ENCODE results near the gene UPF1.

Gene UPF1

DNA sequence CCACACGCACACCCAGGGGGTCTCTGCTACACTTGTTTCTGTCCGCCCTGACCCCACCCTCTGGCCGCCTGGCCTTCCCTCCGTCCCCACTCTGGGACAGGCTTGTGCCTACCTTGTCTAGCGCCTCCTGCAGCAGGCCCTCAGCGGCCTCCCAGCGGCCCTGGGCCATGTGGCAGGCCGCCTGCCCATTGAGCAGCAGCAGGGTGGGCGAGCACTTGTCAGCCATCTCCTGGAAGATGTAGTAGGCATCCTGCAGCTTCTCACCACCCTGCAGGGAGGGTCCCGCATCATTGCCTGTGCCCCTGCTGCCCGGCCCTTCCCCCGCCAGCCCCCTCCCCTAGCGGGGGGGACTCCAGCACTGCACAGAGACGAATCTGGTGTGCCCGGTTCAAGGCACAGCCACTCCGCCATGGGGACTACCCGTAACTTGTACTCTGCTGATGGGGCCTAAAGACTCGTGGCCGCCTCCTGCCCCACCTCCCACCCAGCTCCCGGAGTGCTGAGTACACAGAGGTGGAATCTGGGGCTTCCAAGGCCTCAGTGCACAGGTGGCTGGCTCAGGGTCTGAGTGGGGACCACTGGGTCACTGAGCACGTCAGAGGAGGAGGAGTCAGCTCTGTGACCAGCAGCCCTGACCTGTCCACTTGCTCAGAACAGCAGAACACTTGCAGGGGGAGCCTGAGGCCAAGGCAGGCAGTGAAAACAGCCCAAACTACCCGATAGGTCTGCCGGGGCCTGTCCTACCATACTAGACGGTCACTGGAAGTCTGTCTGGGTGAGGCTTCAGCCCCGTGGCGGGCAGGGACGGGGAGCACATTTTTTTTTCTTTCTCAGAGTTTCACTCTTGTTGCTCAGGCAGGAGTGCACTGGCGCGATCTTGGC lies 71.6 kb downstream of the UPF1 start:
- TF ChIP-seq, protein P1, sequence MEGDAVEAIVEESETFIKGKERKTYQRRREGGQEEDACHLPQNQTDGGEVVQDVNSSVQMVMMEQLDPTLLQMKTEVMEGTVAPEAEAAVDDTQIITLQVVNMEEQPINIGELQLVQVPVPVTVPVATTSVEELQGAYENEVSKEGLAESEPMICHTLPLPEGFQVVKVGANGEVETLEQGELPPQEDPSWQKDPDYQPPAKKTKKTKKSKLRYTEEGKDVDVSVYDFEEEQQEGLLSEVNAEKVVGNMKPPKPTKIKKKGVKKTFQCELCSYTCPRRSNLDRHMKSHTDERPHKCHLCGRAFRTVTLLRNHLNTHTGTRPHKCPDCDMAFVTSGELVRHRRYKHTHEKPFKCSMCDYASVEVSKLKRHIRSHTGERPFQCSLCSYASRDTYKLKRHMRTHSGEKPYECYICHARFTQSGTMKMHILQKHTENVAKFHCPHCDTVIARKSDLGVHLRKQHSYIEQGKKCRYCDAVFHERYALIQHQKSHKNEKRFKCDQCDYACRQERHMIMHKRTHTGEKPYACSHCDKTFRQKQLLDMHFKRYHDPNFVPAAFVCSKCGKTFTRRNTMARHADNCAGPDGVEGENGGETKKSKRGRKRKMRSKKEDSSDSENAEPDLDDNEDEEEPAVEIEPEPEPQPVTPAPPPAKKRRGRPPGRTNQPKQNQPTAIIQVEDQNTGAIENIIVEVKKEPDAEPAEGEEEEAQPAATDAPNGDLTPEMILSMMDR (IDR thresholded peaks at IDR 0.05; ENCODE audit: unreplicated experiment in 3 of 3) = no peak
- Mint-ChIP-seq H3K27ac (no peak overlapping the region), H3K4me3 (no peak overlapping the region), H3K27me3 (ENCODE audit: low read depth) (no peaks in the 10 kb centered on the region), H3K4me1 (no peaks in the 10 kb centered on the region), H3K9me3 (no peaks in the 10 kb centered on the region), H3K36me3 (ENCODE audit: low read depth) (peaks cover 9% of the 10 kb centered on the region)

DNA sequence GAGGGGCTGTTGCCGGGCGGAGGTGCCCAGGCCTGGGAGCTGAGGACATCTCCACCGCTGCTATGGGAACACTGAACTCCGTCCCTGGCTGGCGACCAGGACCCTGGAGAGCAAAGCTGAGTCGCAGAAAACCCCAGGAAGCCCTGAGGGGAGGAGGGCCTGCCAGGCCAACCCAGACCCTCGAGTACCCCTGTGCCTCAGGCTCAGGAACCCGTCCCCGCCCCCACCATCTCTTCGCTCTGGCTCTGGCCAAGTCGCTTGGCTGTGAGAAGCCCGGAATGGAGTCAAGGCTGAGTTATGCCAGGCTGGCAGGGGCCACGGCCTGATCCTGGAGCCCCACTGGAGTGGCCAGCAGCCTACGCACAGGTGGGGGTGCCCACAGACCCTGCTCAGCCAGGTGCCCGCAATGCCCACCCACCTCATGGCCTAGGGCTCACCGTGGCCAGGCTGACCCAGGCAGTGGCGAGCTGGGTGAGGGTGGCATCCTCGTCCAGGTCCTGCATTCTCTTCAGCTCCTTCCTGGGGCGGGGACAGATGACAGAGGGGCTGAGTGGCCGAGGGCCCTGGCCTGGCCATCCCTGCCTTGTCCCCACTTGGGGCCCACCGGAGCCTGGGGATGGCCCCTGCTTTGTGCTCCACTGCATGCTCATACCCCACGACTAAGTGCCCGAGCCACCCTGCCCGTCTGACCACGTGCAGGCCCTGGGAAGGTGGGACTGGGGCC lies 72.7 kb downstream of the UPF1 start:
- Mint-ChIP-seq H3K27ac (no peak overlapping the region), H3K4me3 (no peak overlapping the region), H3K36me3 (ENCODE audit: low read depth) (peaks cover 9% of the 10 kb centered on the region), H3K4me1 (no peaks in the 10 kb centered on the region), H3K9me3 (no peaks in the 10 kb centered on the region), H3K27me3 (ENCODE audit: low read depth) (no peaks in the 10 kb centered on the region)
- TF ChIP-seq, protein P1 (IDR thresholded peaks at IDR 0.05; ENCODE audit: unreplicated experiment in 3 of 3) = no peak

DNA sequence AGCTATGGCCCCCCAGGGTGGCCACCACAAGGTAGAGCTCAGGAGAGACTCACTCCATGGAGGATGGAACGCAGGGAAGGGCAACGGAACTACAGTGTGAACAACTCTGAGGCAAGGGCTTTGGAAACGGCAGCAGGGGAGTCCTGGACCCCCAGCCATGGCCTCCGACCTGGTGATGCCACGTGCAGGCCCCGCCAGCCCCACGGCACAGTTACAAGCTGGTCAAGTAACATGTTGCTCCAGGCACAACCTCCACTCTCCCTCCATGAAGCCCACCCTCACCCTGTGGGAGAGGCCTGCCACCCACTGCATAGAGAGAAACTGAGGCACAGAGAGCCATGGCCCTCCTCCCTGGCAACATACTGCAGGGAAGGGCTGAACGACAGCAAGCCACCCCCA lies 73.3 kb downstream of the UPF1 start:
- Mint-ChIP-seq H3K9me3 (no peaks in the 10 kb centered on the region), H3K27me3 (ENCODE audit: low read depth) (no peaks in the 10 kb centered on the region), H3K36me3 (ENCODE audit: low read depth) (peaks cover 13% of the 10 kb centered on the region), H3K27ac (no peak overlapping the region), H3K4me3 (no peak overlapping the region), H3K4me1 (no peaks in the 10 kb centered on the region)
- TF ChIP-seq, protein P1 (IDR thresholded peaks at IDR 0.05; ENCODE audit: unreplicated experiment in 3 of 3) = no peak

DNA sequence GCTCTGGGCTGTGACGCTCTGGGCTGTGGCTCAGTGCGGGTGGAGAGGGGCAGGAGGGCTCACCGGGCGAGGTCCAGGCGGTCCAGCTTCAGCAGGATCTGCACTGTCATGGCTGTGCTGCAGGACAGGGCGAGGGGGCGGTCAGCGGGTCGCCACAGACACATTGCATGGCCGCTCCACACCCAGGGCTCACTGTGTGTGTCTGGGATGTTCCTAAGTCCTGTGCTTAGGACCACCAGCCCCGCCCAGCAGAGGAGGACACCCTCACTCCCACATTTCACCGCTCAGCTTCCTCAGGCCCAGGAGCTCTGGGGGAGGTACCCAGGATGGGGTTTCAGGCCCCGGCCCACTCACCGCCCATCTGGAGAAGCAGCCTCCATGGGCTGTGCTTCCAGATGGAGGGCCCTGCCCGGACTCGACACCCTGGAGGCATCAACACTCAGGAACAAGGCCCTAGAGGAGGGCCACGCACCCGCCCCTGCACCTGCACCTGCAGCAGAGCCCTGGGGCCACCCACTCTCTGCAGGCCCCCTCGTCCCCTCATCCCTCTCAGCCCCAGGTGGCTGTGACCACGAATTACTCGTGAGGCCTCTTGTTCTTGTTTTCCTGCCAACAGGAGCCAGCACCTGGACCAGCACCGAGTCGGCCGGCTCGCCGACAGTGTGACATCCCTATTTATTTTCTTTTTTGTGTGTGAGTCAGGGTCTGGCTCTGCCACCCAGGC lies 73.9 kb downstream of the UPF1 start:
- peaks cover 13% of the 10 kb centered on the region for H3K36me3 Mint-ChIP-seq (ENCODE audit: low read depth)
- H3K4me3 Mint-ChIP-seq = no peak overlapping the region
- H3K27ac Mint-ChIP-seq = no peak overlapping the region
- H3K4me1 Mint-ChIP-seq = no peaks in the 10 kb centered on the region
- H3K27me3 Mint-ChIP-seq (ENCODE audit: low read depth) = no peaks in the 10 kb centered on the region
- TF ChIP-seq, protein P1 (IDR thresholded peaks at IDR 0.05; ENCODE audit: unreplicated experiment in 3 of 3) = no peak
- no peaks in the 10 kb centered on the region for H3K9me3 Mint-ChIP-seq

DNA sequence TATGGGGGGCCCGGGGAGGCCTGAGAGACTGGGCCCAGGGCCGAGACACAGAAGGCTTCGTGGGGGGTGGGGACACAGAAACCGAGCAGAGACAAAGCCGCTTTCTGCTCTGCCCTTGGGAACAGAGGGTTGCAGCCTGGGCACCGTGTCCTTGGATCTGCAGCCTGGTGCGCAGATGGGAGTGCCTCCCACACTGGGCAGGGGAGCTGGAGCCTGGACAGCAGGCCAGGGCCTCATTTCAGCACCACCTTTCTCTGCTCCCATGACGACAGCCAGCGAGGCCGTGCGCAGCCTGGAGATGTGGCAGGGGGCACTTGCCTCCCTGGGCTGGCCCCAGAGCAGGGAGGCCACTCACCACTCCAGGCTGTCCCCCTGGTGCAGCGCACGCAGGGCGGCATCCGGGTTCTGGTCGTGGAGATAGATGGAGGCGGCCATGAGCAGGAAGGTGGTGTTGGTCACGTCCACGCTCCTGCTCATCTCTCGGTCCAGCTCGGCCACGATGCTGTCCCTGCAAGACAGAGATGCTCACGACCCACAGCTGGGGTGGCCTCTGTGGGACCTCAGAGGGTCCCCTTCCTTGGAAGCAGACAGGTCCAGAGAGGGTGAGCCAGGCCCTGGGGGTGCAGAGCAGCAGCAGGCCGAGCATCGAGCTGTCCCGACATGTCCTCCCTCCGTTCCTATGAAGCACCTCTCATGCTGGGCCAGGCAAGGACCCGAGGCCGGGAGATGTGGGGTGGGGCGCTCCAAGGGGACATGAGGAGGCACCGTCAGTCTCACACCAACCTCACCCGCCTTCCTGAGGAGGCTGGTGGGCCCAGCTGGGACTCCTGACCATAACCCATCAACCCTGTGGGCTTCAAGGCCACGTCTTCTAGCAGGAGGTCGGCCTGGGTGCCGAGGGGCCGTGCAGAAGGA lies 75.1 kb downstream of the UPF1 start:
- no peak overlapping the region for H3K4me3 Mint-ChIP-seq
- no peak overlapping the region for H3K27ac Mint-ChIP-seq
- TF ChIP-seq, protein P1 (IDR thresholded peaks at IDR 0.05; ENCODE audit: unreplicated experiment in 3 of 3) = no peak

More for the DNA sequence above, 75.1 kb downstream of the UPF1 start:
- Mint-ChIP-seq H3K9me3 (no peaks in the 10 kb centered on the region), H3K36me3 (ENCODE audit: low read depth) (peaks cover 9% of the 10 kb centered on the region), H3K4me1 (no peaks in the 10 kb centered on the region), H3K27me3 (ENCODE audit: low read depth) (no peaks in the 10 kb centered on the region)
